Measurements from ENCODE around the gene SMIM21.

Gene SMIM21

GRCh38 chr18:75455249-75456198, 28.0 kb upstream of the SMIM21 start:
- Histone ChIP-seq H3K79me2 (ENCODE audit: insufficient read depth, low read depth) (no peaks in the 10 kb centered on the region), H2AFZ (ENCODE audit: low read depth) (no peak overlapping the region), H3K27ac (no peak overlapping the region), H3K36me3 (ENCODE audit: insufficient read depth) (no peaks in the 10 kb centered on the region), H3K4me2 (no peak overlapping the region), H3K9ac (no peak overlapping the region), H3K4me3 (IDR thresholded peaks at IDR 0.05; ENCODE audit: insufficient read depth, low read depth, low read length) (no peak overlapping the region), H3K4me1 (ENCODE audit: low read depth, poor library complexity, severe bottlenecking) (no peaks in the 10 kb centered on the region), H3K27me3 (ENCODE audit: insufficient read depth, low read depth) (no peaks in the 10 kb centered on the region), H4K20me1 (ENCODE audit: insufficient read depth) (no peaks in the 10 kb centered on the region)
- TF ChIP-seq CTCF (conservative IDR thresholded peaks at IDR 0.05; ENCODE audit: low read depth, low read length) = no peak

GRCh38 chr18:75454022-75454795, 26.7 kb upstream of the SMIM21 start:
- Histone ChIP-seq H3K4me1 (ENCODE audit: low read depth, poor library complexity, severe bottlenecking) (no peaks in the 10 kb centered on the region), H3K9ac (no peak overlapping the region), H2AFZ (ENCODE audit: low read depth) (no peak overlapping the region), H3K79me2 (ENCODE audit: insufficient read depth, low read depth) (no peaks in the 10 kb centered on the region), H3K36me3 (ENCODE audit: insufficient read depth) (no peaks in the 10 kb centered on the region), H3K4me2 (no peak overlapping the region), H4K20me1 (ENCODE audit: insufficient read depth) (no peaks in the 10 kb centered on the region), H3K27ac (no peak overlapping the region), H3K27me3 (ENCODE audit: insufficient read depth, low read depth) (no peaks in the 10 kb centered on the region), H3K4me3 (IDR thresholded peaks at IDR 0.05; ENCODE audit: insufficient read depth, low read depth, low read length) (no peak overlapping the region)
- no peak for TF ChIP-seq CTCF (conservative IDR thresholded peaks at IDR 0.05; ENCODE audit: low read depth, low read length)

- TF ChIP-seq CTCF (conservative IDR thresholded peaks at IDR 0.05; ENCODE audit: low read depth, low read length) = no peak
- Histone ChIP-seq H3K9ac (no peak overlapping the region), H3K4me3 (IDR thresholded peaks at IDR 0.05; ENCODE audit: insufficient read depth, low read depth, low read length) (no peak overlapping the region), H3K27me3 (ENCODE audit: insufficient read depth, low read depth) (no peaks in the 10 kb centered on the region), H3K4me2 (no peak overlapping the region), H3K79me2 (ENCODE audit: insufficient read depth, low read depth) (no peaks in the 10 kb centered on the region), H3K36me3 (ENCODE audit: insufficient read depth) (no peaks in the 10 kb centered on the region), H3K4me1 (ENCODE audit: low read depth, poor library complexity, severe bottlenecking) (no peaks in the 10 kb centered on the region), H4K20me1 (ENCODE audit: insufficient read depth) (no peaks in the 10 kb centered on the region), H2AFZ (ENCODE audit: low read depth) (no peak overlapping the region), H3K27ac (no peak overlapping the region)
Observed at GRCh38 chr18:75450906-75451305, 23.4 kb upstream of the SMIM21 start.

GRCh38 chr18:75441896-75442295, 14.4 kb upstream of the SMIM21 start:
- Histone ChIP-seq H4K20me1 (ENCODE audit: insufficient read depth) (no peaks in the 10 kb centered on the region), H2AFZ (ENCODE audit: low read depth) (no peak overlapping the region), H3K4me1 (ENCODE audit: low read depth, poor library complexity, severe bottlenecking) (no peaks in the 10 kb centered on the region), H3K27ac (no peak overlapping the region), H3K36me3 (ENCODE audit: insufficient read depth) (no peaks in the 10 kb centered on the region), H3K27me3 (ENCODE audit: insufficient read depth, low read depth) (no peaks in the 10 kb centered on the region), H3K4me2 (no peak overlapping the region), H3K9ac (no peak overlapping the region), H3K4me3 (IDR thresholded peaks at IDR 0.05; ENCODE audit: insufficient read depth, low read depth, low read length) (no peak overlapping the region), H3K79me2 (ENCODE audit: insufficient read depth, low read depth) (no peaks in the 10 kb centered on the region)
- TF ChIP-seq CTCF (conservative IDR thresholded peaks at IDR 0.05; ENCODE audit: low read depth, low read length) = no peak
